ENCODE data around the gene HLA-B. TPM values are rescaled to one million over a fixed set of nuclear protein-coding genes. Genes with fewer than 3 reads are reported as not detected.

HLA-B gene
- polyA plus RNA-seq, 1 donor from 2014 or later: 9.4 TPM

DNA sequence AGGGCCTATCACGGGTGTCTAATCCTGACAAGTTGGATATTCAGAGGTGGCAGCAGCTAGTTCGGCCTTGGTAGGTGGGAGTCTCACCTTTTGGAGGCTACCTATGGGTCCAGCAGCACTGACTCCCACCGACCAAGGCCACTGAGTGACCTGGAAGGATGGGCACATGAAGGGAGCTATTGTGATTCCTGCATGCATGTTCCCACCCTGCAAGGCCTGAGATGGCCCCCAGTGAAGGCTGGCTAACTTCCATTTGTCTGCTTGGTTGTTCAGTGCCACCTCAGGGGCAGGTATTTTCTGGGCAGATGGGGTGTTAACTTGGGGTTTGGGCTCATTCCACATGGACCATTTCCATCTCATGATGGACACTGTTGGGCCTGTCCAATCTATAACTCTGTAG is 28.1 kb upstream of the HLA-B start:
- Histone ChIP-seq H3K27ac (ENCODE audit: low read length) (no peak overlapping the region), H3K79me2 (replicated peaks; ENCODE audit: insufficient read depth, low read length) (no peaks in the 10 kb centered on the region), H4K20me1 (ENCODE audit: insufficient read depth) (no peaks in the 10 kb centered on the region), H3K9me2 (ENCODE audit: insufficient read depth, low read length) (no peaks in the 10 kb centered on the region), H3K36me3 (ENCODE audit: insufficient read depth, low read length) (no peaks in the 10 kb centered on the region), H3K27me3 (ENCODE audit: insufficient read depth, low read depth, low read length) (no peaks in the 10 kb centered on the region), H3K9me3 (ENCODE audit: low read length) (no peaks in the 10 kb centered on the region), H3K9ac (ENCODE audit: low read length) (no peak overlapping the region), H3F3A (ENCODE audit: insufficient read depth, low read length, poor library complexity, severe bottlenecking) (no peaks in the 10 kb centered on the region), H2AFZ (ENCODE audit: low read depth, low read length) (no peak overlapping the region), H3K4me3 (ENCODE audit: low read length) (no peak overlapping the region), H3K4me2 (ENCODE audit: low read length) (no peak overlapping the region)
- TF ChIP-seq MXI1 (conservative IDR thresholded peaks at IDR 0.05; ENCODE audit: poor library complexity, severe bottlenecking) (no peak), POLR2AphosphoS5 (IDR thresholded peaks at IDR 0.05) (no peak)

DNA sequence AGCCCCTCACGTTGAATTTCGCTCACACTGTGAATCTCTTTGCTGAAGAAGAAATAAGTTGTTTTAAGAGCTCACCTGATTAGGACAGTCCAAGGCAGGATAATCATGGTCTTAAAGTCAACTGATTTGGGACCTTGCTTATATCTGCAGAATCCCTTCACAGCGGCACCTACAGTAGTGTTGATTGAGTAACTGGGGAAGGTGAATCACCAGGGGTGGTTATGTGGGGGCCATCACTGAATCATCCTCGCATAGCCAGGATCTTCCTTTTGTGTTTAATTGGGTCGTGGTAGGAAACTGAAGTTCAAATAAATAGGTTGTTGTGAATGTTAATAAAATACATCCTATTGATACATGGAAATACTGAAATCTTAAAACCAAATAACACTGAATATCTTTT is 26.2 kb upstream of the HLA-B start:
- no peak overlapping the region for H3K9ac ChIP-seq (ENCODE audit: low read length)
- H3K36me3 ChIP-seq (ENCODE audit: insufficient read depth, low read length): no peaks in the 10 kb centered on the region
- no peaks in the 10 kb centered on the region for H3K27me3 ChIP-seq (ENCODE audit: insufficient read depth, low read depth, low read length)
- H4K20me1 ChIP-seq (ENCODE audit: insufficient read depth): no peaks in the 10 kb centered on the region
- no peak for TF ChIP-seq TAF1 (IDR thresholded peaks at IDR 0.05; ENCODE audit: low read depth)
- no peak for TF ChIP-seq POLR2AphosphoS5 (IDR thresholded peaks at IDR 0.05)
- TF ChIP-seq EZH2 (IDR thresholded peaks at IDR 0.05; ENCODE audit: borderline replicate concordance, insufficient read depth, low read length, poor library complexity, severe bottlenecking): no peak
- TF ChIP-seq, protein P1, sequence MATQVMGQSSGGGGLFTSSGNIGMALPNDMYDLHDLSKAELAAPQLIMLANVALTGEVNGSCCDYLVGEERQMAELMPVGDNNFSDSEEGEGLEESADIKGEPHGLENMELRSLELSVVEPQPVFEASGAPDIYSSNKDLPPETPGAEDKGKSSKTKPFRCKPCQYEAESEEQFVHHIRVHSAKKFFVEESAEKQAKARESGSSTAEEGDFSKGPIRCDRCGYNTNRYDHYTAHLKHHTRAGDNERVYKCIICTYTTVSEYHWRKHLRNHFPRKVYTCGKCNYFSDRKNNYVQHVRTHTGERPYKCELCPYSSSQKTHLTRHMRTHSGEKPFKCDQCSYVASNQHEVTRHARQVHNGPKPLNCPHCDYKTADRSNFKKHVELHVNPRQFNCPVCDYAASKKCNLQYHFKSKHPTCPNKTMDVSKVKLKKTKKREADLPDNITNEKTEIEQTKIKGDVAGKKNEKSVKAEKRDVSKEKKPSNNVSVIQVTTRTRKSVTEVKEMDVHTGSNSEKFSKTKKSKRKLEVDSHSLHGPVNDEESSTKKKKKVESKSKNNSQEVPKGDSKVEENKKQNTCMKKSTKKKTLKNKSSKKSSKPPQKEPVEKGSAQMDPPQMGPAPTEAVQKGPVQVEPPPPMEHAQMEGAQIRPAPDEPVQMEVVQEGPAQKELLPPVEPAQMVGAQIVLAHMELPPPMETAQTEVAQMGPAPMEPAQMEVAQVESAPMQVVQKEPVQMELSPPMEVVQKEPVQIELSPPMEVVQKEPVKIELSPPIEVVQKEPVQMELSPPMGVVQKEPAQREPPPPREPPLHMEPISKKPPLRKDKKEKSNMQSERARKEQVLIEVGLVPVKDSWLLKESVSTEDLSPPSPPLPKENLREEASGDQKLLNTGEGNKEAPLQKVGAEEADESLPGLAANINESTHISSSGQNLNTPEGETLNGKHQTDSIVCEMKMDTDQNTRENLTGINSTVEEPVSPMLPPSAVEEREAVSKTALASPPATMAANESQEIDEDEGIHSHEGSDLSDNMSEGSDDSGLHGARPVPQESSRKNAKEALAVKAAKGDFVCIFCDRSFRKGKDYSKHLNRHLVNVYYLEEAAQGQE (IDR thresholded peaks at IDR 0.05; ENCODE audit: borderline replicate concordance): no peak
- TF ChIP-seq EP300 (conservative IDR thresholded peaks at IDR 0.05; ENCODE audit: poor library complexity, severe bottlenecking): no peak
- TF ChIP-seq RAD21 (conservative IDR thresholded peaks at IDR 0.05): no peak
- no peak for TF ChIP-seq MXI1 (conservative IDR thresholded peaks at IDR 0.05; ENCODE audit: poor library complexity, severe bottlenecking)
- TF ChIP-seq, protein P2, sequence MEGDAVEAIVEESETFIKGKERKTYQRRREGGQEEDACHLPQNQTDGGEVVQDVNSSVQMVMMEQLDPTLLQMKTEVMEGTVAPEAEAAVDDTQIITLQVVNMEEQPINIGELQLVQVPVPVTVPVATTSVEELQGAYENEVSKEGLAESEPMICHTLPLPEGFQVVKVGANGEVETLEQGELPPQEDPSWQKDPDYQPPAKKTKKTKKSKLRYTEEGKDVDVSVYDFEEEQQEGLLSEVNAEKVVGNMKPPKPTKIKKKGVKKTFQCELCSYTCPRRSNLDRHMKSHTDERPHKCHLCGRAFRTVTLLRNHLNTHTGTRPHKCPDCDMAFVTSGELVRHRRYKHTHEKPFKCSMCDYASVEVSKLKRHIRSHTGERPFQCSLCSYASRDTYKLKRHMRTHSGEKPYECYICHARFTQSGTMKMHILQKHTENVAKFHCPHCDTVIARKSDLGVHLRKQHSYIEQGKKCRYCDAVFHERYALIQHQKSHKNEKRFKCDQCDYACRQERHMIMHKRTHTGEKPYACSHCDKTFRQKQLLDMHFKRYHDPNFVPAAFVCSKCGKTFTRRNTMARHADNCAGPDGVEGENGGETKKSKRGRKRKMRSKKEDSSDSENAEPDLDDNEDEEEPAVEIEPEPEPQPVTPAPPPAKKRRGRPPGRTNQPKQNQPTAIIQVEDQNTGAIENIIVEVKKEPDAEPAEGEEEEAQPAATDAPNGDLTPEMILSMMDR (IDR thresholded peaks at IDR 0.05; ENCODE audit: poor library complexity, severe bottlenecking): no peak
- TF ChIP-seq SMC3 (conservative IDR thresholded peaks at IDR 0.05; ENCODE audit: poor library complexity): no peak
- H3K9me3 ChIP-seq (ENCODE audit: low read length): no peaks in the 10 kb centered on the region
- no peaks in the 10 kb centered on the region for H3K9me2 ChIP-seq (ENCODE audit: insufficient read depth, low read length)
- H3F3A ChIP-seq (ENCODE audit: insufficient read depth, low read length, poor library complexity, severe bottlenecking): no peaks in the 10 kb centered on the region
- H3K79me2 ChIP-seq (replicated peaks; ENCODE audit: insufficient read depth, low read length): no peaks in the 10 kb centered on the region
- H3K4me3 ChIP-seq (ENCODE audit: low read length): no peak overlapping the region
- no peak overlapping the region for H2AFZ ChIP-seq (ENCODE audit: low read depth, low read length)
- no peak overlapping the region for H3K27ac ChIP-seq (ENCODE audit: low read length)
- H3K4me2 ChIP-seq (ENCODE audit: low read length): no peak overlapping the region

DNA sequence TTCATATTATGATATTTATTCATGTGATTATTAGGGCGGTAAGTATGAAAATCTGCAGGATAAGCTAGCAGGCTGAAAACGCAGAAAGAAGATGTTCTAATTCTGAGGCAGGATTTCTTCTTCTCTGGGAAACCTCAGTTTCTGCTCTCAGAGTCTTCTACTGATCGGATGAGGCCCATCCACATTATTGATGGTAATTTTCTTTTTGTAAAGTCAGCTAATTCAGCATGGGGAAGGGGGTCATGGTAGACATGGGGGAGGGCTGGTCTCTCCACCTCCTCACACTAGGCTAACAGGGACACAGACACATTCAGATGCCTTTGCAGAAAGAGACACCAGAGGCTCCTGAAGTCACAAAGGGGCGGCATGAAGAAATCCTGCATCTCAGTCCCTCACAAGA is 24.7 kb upstream of the HLA-B start:
- H3K9me2 ChIP-seq (ENCODE audit: insufficient read depth, low read length): no peaks in the 10 kb centered on the region
- H3K4me3 ChIP-seq (ENCODE audit: low read length): no peak overlapping the region
- no peak overlapping the region for H3K27ac ChIP-seq (ENCODE audit: low read length)
- H3K79me2 ChIP-seq (replicated peaks; ENCODE audit: insufficient read depth, low read length): no peaks in the 10 kb centered on the region
- H4K20me1 ChIP-seq (ENCODE audit: insufficient read depth): no peaks in the 10 kb centered on the region
- no peaks in the 10 kb centered on the region for H3K27me3 ChIP-seq (ENCODE audit: insufficient read depth, low read depth, low read length)
- no peaks in the 10 kb centered on the region for H3K36me3 ChIP-seq (ENCODE audit: insufficient read depth, low read length)
- no peaks in the 10 kb centered on the region for H3F3A ChIP-seq (ENCODE audit: insufficient read depth, low read length, poor library complexity, severe bottlenecking)
- H3K9me3 ChIP-seq (ENCODE audit: low read length): no peaks in the 10 kb centered on the region
- TF ChIP-seq MXI1 (conservative IDR thresholded peaks at IDR 0.05; ENCODE audit: poor library complexity, severe bottlenecking): no peak
- TF ChIP-seq EZH2 (IDR thresholded peaks at IDR 0.05; ENCODE audit: borderline replicate concordance, insufficient read depth, low read length, poor library complexity, severe bottlenecking): no peak
- TF ChIP-seq RAD21 (conservative IDR thresholded peaks at IDR 0.05): no peak
- TF ChIP-seq EP300 (conservative IDR thresholded peaks at IDR 0.05; ENCODE audit: poor library complexity, severe bottlenecking): no peak
- H2AFZ ChIP-seq (ENCODE audit: low read depth, low read length): no peak overlapping the region
- H3K9ac ChIP-seq (ENCODE audit: low read length): no peak overlapping the region
- H3K4me2 ChIP-seq (ENCODE audit: low read length): no peak overlapping the region

Data from neural cell (in vitro differentiated cells).